Measurements from ENCODE around the gene CZIB.

- TF ChIP-seq CTCF (IDR thresholded peaks at IDR 0.05): no peak
- TF ChIP-seq POLR2A (IDR thresholded peaks at IDR 0.05): no peak
Measured at GRCh38 chr1:53265581-53265980, 45.1 kb upstream of the CZIB start.
